Head of caudate nucleus (tissue), 42 donors: ENCODE measurements around the gene PPM1H.
"Not testable (repeated sequence)": the region's sequence is repeated elsewhere in the genome, so short reads cannot be mapped to it uniquely, and the experiment has no call there.

ENCODE experiments used
- DNase-seq, 42 donors: peaks; one replicate each; pipeline versions ENCODE4 v3.0.0 to v3.0.0-alpha.2; 2020 to 2021; ENCODE audit warnings: mixed read lengths in 7 of 42
- intact Hi-C: fragments of 100-400 bp; cut with DNase I; formaldehyde crosslinking; loops from one replicate; pipeline ENCODE4 v1.15.0; 2022

The PPM1H gene

GRCh38 chr12:62737188-62737587 lies 197.8 kb downstream of the PPM1H start:
- DNase-seq = peak in 4 of 42 donors; percentile 18 to 41 (median 34)
- intact Hi-C loops = no loop called here

- DNase-seq = no peak
- intact Hi-C loops = no loop called here
These were observed 198.4 kb downstream of the PPM1H start for GRCh38 chr12:62736596-62736995.

GRCh38 chr12:62732861-62733427 lies 202.0 kb downstream of the PPM1H start:
- no peak for DNase-seq
- intact Hi-C loops = no loop called here

GRCh38 chr12:62731055-62731820 lies 203.7 kb downstream of the PPM1H start:
- intact Hi-C loops = no loop called here
- DNase-seq = no peak

GRCh38 chr12:62730649-62731048 lies 204.3 kb downstream of the PPM1H start:
- intact Hi-C loops = no loop called here

GRCh38 chr12:62729579-62730544 lies 205.1 kb downstream of the PPM1H start:
- DNase-seq, intact Hi-C loops: not testable (repeated sequence)

More at GRCh38 chr12:62730649-62731048, 204.3 kb downstream of the PPM1H start:
- DNase-seq = no peak

- intact Hi-C loops = no loop called here
- no peak for DNase-seq
These were observed 206.2 kb downstream of the PPM1H start for GRCh38 chr12:62728741-62729140.

- DNase-seq = no peak
- intact Hi-C loops = no loop called here
These were observed 208.4 kb downstream of the PPM1H start for GRCh38 chr12:62726471-62726980.

- peak in 3 of 42 donors; percentile 16 to 21 (median 17) for DNase-seq
These were observed 209.2 kb downstream of the PPM1H start for GRCh38 chr12:62725781-62726180.

GRCh38 chr12:62724947-62725451 lies 210.0 kb downstream of the PPM1H start:
- DNase-seq = peak in 4 of 42 donors; percentile 15 to 49 (median 32)
- intact Hi-C loops = no loop called here

More at GRCh38 chr12:62725781-62726180, 209.2 kb downstream of the PPM1H start:
- intact Hi-C loops = no loop called here

- intact Hi-C loops = no loop called here
- DNase-seq = no peak
These were observed 210.7 kb downstream of the PPM1H start for GRCh38 chr12:62724285-62724684.

- peak in 2 of 42 donors; percentile 38 to 57 for DNase-seq
- intact Hi-C loops = no loop called here
These were observed 211.8 kb downstream of the PPM1H start for GRCh38 chr12:62722971-62723680.

GRCh38 chr12:62720661-62721330 lies 214.2 kb downstream of the PPM1H start:
- intact Hi-C loops = no loop called here
- peak in 27 of 42 donors; percentile 21 to 77 (median 48) for DNase-seq

GRCh38 chr12:62720025-62720424 lies 214.9 kb downstream of the PPM1H start:
- no peak for DNase-seq
- intact Hi-C loops = no loop called here

GRCh38 chr12:62718762-62719426 lies 216.1 kb downstream of the PPM1H start:
- no peak for DNase-seq
- intact Hi-C loops = loop anchor here (5.0 to 10.0 kb wide), 2 partner anchors 117 to 206 kb away; no protein-coding TSS in a partner anchor

GRCh38 chr12:62717643-62718042 lies 217.3 kb downstream of the PPM1H start:
- intact Hi-C loops = loop anchor here (5.0 to 10.0 kb wide), 2 partner anchors 115 to 207 kb away; no protein-coding TSS in a partner anchor
- no peak for DNase-seq

GRCh38 chr12:62716866-62717525 lies 218.0 kb downstream of the PPM1H start:
- intact Hi-C loops = loop anchor here (5.0 to 10.0 kb wide), 2 partner anchors 115 to 208 kb away; no protein-coding TSS in a partner anchor
- no peak for DNase-seq
